Measurements from ENCODE around the gene HTRA2.
A peak's percentile ranks its signal among the peaks of the same experiment; 100 is the strongest.

HTRA2 gene

DNA sequence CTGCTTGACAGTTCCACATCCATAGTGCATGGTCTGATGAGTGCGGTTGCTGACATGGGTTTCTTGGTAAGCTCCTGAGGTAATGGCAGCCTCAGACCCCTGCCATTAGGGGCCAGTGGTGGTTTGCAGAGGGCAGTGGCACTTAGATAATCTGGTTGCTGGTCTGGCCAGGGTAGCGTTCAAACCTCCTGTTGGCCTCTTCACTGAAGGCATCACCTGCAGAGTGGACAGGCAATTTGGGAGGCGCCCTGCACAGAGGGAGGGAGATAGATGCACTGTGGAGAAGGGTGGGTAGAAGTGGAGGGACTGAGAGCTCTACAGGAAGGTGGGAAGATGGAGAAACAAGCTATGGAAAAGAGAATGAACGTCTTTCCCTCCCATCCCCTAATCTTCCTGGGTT lies 3.7 kb downstream of the HTRA2 start:
- in situ Hi-C loops (cut with MboI; ENCODE audit: low pct_unique_long_range_greater_than_20kb, low sequenced_read_pairs): no loop called here
- no peak for DNase-seq

GRCh38 chr2:74534411-74534810 lies 4.7 kb downstream of the HTRA2 start:
- DNase-seq: no peak
- in situ Hi-C loops (cut with MboI; ENCODE audit: low pct_unique_long_range_greater_than_20kb, low sequenced_read_pairs): no loop called here

DNA sequence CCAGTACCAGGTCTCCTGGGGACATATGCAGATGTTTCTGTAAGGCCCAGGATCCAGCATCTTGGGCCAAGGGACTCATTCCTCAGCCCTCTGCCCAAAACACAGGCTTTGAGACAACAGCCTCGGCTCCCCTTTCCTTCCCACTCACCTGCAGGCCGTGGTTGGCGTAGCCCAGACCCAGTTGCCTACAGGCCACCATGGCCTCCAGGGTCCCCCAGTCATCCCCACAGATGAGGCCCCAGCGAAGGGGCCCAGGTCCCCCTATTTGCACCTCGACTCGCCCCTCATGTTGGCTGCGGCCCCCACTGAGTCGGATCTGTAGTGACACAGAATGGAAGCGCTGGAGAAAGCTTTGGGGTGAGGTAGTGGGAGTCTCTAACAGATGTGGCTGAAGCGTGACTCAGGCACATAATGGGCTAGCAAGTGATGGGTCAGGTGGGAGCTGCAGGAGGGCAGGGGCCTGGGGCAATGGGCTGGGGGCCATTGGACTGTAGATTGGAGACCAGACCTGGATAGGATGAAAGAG lies 5.8 kb downstream of the HTRA2 start:
- DNase-seq: no peak
- in situ Hi-C loops (cut with MboI; ENCODE audit: low pct_unique_long_range_greater_than_20kb, low sequenced_read_pairs): no loop called here

DNA sequence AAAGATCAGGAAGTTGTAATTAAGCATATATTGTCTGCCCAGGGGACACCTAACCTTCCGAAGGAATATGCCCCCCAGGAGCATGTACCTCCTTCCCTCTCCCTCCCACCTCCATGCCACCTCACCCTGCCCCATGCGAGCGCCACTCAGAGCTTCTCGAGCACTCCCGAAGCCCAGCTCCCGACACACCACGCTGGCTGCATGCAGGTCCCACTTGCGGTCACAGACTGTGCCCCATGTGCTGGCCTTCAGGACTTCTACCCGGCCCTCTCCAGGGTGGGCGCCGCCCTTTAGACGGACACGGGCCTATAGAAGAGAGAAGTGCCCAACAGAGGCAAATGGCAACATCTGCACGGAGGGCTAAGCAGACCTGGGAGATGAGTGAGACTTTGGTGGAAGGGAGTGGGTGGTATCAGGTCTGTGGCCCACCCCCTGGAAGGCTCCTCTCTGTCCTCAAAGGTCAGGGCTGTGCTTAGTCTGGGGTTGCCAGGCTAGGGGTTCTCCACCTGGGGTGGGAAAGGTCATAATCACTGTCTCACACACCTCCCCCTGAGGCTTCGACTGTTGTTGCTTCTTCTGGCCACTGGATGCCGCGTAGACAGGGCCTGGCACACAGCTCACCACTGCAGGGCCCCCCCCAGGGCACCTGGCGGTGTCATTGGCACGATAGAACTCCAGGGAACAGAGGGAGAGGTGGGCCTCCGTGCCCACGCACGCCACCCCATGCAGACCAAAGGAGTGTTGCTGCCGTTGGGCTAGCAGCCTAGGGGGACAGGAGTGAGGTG lies 6.6 kb downstream of the HTRA2 start:
- no peak for DNase-seq
- in situ Hi-C loops (cut with MboI; ENCODE audit: low pct_unique_long_range_greater_than_20kb, low sequenced_read_pairs): no loop called here

DNA sequence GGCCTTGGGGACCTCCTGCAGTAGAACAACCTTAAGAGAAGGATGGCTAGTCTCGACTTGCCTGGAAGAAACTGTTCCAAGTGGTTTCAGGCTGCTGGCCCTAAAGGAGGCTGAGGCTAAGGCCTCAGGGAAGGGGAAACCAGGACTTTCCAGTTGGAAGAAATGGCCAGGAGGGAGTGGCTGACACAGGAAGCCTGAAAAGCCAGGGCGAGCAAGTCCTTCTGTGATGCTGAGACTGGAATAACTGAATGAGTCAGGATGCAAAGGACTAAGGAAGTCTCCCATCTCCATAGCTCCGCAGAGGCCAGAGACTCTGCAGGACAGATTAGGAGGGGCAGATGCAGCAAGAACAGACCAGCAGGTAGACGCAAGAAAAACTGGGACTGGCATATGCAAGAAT lies 7.4 kb downstream of the HTRA2 start:
- in situ Hi-C loops (cut with MboI; ENCODE audit: low pct_unique_long_range_greater_than_20kb, low sequenced_read_pairs): no loop called here
- no peak for DNase-seq

DNA sequence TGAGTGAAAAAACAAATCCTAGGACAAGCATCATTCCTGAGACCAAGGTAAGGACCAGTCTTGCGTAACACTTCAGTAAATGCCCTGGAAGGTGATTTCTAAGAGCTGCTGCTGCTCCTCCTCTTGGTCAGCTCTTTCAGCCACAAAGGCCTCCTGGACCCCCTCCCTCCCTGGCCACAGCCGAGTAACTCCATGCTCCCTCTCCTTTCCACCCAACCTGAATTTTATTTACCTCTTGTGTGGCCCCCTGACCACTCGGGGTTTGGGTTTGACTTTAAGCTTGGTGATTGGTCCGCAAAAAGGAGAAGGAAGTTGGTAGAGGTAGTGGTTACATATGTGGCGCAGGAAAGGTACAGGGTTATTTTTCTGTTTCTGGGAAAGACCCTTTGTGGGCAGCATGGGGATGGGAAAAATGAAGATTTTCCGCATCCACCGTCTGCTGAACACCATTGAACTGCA lies 9.2 kb downstream of the HTRA2 start:
- peak; percentile 60 for DNase-seq
- in situ Hi-C loops (cut with MboI; ENCODE audit: low pct_unique_long_range_greater_than_20kb, low sequenced_read_pairs): no loop called here

GRCh38 chr2:74540291-74540690 lies 10.6 kb downstream of the HTRA2 start:
- in situ Hi-C loops (cut with MboI; ENCODE audit: low pct_unique_long_range_greater_than_20kb, low sequenced_read_pairs): no loop called here
- no peak for DNase-seq

GRCh38 chr2:74542978-74543377 lies 13.2 kb downstream of the HTRA2 start:
- DNase-seq: no peak
- in situ Hi-C loops (cut with MboI; ENCODE audit: low pct_unique_long_range_greater_than_20kb, low sequenced_read_pairs): no loop called here

DNA sequence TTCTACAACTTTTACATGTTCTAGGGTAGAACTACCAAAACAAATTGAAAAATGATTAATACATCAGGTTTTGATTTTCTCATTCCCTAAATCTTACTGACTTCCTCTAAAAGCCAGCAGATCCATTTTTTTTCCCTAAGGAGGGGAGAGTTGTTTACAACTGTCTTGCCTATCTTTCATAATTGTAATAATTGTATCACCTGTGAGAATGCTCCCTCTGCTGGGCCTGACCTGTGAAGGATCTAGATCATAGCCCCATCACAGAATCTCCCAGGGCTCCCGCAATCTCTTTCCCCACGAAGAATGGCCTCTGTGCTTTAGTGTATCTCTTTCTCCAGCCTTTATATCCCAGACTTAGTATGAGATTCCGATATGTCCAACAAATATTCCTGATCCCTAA lies 14.9 kb downstream of the HTRA2 start:
- no peak for DNase-seq
- in situ Hi-C loops (cut with MboI; ENCODE audit: low pct_unique_long_range_greater_than_20kb, low sequenced_read_pairs): no loop called here

DNA sequence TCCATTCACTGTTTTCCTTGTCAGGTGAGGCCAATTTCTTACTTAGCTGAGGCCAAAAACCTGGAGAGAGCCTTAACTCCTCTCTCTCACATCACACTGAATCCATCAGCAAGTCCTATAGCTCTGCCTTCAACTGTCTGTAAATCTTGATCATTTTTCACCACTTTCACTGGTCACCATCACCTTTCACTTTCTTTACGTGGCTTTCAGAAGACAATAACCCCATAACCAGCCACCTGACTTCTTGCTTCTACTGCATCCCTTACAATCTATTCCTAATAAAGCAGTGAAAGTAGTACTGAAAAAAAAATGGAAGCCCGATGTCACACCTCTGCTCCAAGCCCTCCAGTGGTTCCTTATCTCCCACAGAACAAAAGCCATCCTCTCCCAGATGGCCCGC lies 16.3 kb downstream of the HTRA2 start:
- DNase-seq: no peak
- in situ Hi-C loops (cut with MboI; ENCODE audit: low pct_unique_long_range_greater_than_20kb, low sequenced_read_pairs): no loop called here

GRCh38 chr2:74548285-74548899 lies 18.7 kb downstream of the HTRA2 start:
- in situ Hi-C loops (cut with MboI; ENCODE audit: low pct_unique_long_range_greater_than_20kb, low sequenced_read_pairs): no loop called here
- DNase-seq: peak; percentile 36

- in situ Hi-C loops (cut with MboI; ENCODE audit: low pct_unique_long_range_greater_than_20kb, low sequenced_read_pairs): no loop called here
- peak; percentile 49 for DNase-seq
Measured at GRCh38 chr2:74548900-74549826, 19.4 kb downstream of the HTRA2 start.

DNA sequence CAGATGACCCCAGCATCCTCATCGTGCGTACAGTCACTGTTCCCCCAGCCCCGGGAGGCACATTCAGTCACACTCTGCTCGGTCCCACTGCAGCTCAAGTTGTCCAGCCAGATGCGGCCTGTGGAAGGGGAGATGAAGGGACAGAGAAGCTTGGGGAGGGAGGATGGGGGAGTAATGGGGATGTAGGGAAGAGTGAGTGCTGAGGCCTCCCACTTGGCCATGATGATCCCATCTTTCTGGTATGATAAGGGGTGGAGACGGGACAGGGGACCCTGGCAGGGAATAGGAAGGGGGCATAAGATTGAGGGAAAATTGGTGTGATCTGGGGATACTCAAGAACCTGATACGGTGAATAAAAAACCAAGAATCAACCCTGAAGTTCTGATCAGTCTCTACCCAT lies 20.5 kb downstream of the HTRA2 start:
- in situ Hi-C loops (cut with MboI; ENCODE audit: low pct_unique_long_range_greater_than_20kb, low sequenced_read_pairs): no loop called here
- no peak for DNase-seq

DNA sequence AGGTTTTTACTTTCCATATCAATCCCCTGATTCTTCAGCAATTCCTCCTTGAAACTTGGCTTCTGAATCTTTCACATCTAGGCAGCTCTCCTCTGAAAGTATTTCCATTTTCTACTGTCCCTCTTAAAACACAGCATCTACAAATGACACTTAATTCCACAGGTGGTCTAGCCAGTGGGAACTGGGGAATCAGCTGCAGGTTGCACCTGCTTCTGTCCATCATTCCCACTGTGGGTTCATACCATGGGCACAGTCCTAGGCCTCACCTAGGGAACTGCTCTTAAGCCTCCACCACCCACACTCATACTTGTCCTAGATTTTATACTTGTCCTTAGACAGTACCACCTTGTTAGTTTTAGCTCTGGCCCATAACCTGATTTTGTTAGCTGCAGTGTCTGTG lies 21.8 kb downstream of the HTRA2 start:
- DNase-seq: no peak
- in situ Hi-C loops (cut with MboI; ENCODE audit: low pct_unique_long_range_greater_than_20kb, low sequenced_read_pairs): no loop called here

DNA sequence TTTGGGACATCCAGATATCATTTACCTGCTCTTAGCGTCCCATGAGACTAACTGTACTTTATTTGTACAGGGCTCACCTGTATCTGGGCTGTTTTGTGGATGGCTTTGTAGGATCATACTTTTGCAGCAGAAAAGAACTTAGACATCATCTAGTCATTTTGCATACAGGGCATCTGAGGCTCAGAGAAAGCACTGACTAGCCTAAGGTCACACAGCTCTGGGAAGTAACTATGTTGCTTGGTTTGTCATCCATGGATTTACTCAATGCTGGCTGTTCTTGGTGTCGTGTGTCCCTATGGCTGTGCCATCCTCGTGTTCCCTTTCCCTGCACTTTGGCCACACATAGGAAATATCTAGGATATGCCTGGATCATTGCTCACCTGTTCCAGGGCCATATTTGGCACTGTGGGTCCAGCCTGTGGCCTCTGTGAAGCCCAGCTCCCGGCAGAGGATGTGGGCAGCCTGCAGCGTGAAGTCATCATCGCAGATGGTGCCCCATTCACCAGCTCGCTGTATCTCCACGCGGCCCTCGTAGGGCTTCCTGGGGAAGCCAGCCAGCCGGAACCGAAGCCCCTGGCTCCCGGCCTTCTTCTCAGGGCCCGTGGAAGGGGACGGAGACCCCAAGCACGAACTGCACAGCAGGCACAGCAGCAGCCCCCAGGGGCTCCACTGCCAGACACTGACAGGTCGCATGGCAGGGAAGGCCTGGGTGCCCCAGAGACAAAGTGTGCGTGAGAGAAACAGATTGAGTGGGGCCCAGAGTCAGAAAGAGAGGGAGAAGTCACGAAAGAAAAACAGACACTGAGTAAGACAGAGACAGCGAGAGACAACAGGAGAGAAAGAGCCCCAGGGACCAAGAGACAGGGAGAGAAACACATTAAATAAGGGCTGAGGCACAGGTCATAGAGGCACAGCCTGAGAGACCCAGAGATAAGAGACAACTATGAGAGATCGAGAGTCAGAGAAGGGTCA lies 22.5 kb downstream of the HTRA2 start:
- DNase-seq: peak; percentile 66
- in situ Hi-C loops (cut with MboI; ENCODE audit: low pct_unique_long_range_greater_than_20kb, low sequenced_read_pairs): no loop called here

DNA sequence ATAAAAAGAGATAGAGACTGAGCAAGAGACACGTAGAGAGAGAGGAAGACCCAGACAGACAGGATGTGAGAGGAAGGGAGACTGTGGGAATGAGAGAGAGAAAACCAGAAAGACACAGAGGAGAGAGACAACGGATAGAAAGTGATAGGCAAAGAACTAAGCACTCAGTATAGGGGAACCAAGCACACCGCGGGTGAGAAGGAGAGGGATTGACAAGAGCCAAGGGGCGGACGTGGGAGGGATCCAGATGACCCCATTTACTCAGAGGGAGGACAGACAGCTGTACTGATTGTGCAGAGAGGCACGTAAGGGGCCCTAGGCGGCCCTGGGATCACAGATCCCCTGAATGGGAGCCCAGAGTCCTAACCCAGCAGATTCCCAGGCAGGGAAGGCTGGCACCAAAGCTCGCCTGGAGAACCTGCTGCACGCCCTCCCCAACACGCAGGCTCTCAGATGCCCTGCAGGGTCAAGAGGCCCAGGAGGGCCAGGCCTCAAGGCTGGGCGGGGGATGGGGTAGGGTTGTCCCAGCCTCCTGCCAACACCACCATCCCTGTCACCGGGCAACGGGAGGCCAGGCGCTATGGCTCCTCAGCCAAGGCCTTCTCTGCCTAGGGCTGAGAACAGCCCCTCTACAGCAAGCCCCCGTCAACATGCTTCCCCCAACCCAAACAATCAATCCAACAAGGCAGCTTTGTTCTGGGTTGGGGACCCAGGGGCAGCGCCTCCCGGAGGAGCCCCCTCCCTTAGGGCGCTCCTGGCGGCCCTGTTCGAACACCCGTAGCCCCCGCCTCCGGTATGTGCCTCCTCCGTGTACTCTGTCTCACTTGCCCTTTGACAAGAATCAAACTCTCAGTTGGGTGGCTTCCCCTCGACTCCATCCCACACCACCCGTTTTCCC lies 23.4 kb downstream of the HTRA2 start:
- in situ Hi-C loops (cut with MboI; ENCODE audit: low pct_unique_long_range_greater_than_20kb, low sequenced_read_pairs): no loop called here
- DNase-seq: peak; percentile 71

- peak; percentile 91 for DNase-seq
- in situ Hi-C loops (cut with MboI; ENCODE audit: low pct_unique_long_range_greater_than_20kb, low sequenced_read_pairs): no loop called here
Measured at GRCh38 chr2:74553892-74554819, 24.4 kb downstream of the HTRA2 start, which contains the start of the genes DOK1 and LOXL3. DOK1 (plus strand) TSS chr2:74554720; CDS start chr2:74554755, 35 bp downstream. LOXL3 (minus strand) TSS chr2:74553942; CDS start chr2:74552634, 1,308 bp downstream.

Data from KBM-7 (cell line).